DND-41 (cell line): ENCODE measurements around the gene PAM.

Experiments
- ATAC-seq: fragments of 200-7000 bp; cut with Tn5 transposase; 3 replicates; pipeline ENCODE4 v1.9.1; 2021; ENCODE audit warnings: low read depth; ENCODE audit not compliant: insufficient read depth
- DNase-seq: peaks from one replicate; pipeline ENCODE4 v3.0.0-alpha.2; 2020
- H2AFZ ChIP-seq: 2 replicates; pipeline ENCODE4 v1.6.0; 2012; ENCODE audit warnings: low read depth, low read length
- H3K27ac ChIP-seq: 2 replicates; pipeline ENCODE4 v1.5.1; 2012; ENCODE audit warnings: low read length, inconsistent platforms
- H3K27me3 ChIP-seq: fragments of 200-600 bp; sonication (generic); 2 replicates; pipeline ENCODE4 v1.6.0; 2012; ENCODE audit warnings: low read length, mild to moderate bottlenecking, inconsistent platforms; ENCODE audit not compliant: insufficient read depth, poor library complexity
- H3K36me3 ChIP-seq: 2 replicates; pipeline ENCODE4 v1.5.1; 2012; ENCODE audit warnings: low read length, inconsistent platforms; ENCODE audit not compliant: insufficient read depth
- H3K4me1 ChIP-seq: 2 replicates; pipeline ENCODE4 v1.5.1; 2012; ENCODE audit warnings: mild to moderate bottlenecking, low read length; ENCODE audit not compliant: insufficient read depth
- H3K4me2 ChIP-seq: 2 replicates; pipeline ENCODE4 v1.6.0; 2012; ENCODE audit warnings: mild to moderate bottlenecking, moderate library complexity, low read length, inconsistent platforms; ENCODE audit not compliant: insufficient read depth
- H3K4me3 ChIP-seq, 2 experiments: fragments of 200-600 bp in 1 of 2; shearing (Covaris generic) in 1 of 2; 2 replicates each; pipeline ENCODE4 v1.5.1; 2012 to 2016; ENCODE audit warnings: inconsistent platforms in 2 of 2, low read length in 2 of 2, mild to moderate bottlenecking in 2 of 2, low read depth in 1 of 2, moderate library complexity in 1 of 2
- H3K79me2 ChIP-seq: 2 replicates; pipeline ENCODE4 v1.6.0; 2012; ENCODE audit warnings: low read length, inconsistent platforms; ENCODE audit not compliant: insufficient read depth
- H3K9ac ChIP-seq: 2 replicates; pipeline ENCODE4 v1.6.0; 2012; ENCODE audit warnings: low read depth, mild to moderate bottlenecking, inconsistent platforms, low read length, moderate library complexity
- H3K9me3 ChIP-seq: 2 replicates; pipeline ENCODE4 v1.5.1; 2012; ENCODE audit warnings: low read length, moderate library complexity, mild to moderate bottlenecking, inconsistent platforms; ENCODE audit not compliant: insufficient read depth, severe bottlenecking
- H4K20me1 ChIP-seq: 2 replicates; pipeline ENCODE4 v1.6.0; 2012; ENCODE audit warnings: low read length; ENCODE audit not compliant: insufficient read depth
- CTCF ChIP-seq: IDR thresholded peaks from 2 replicates; pipeline ENCODE4 v1.5.1; 2012; ENCODE audit warnings: borderline replicate concordance, low read length, moderate library complexity, mild to moderate bottlenecking; ENCODE audit not compliant: poor library complexity, severe bottlenecking; ENCODE audit errors: extremely low read depth
- EZH2 ChIP-seq: IDR thresholded peaks from 3 replicates; pipeline ENCODE4 v1.6.1; 2012; ENCODE audit warnings: borderline replicate concordance, low read depth, mild to moderate bottlenecking, moderate library complexity, low read length, inconsistent platforms; ENCODE audit not compliant: severe bottlenecking

Gene PAM

GRCh38 chr5:102937894-102938293, 182.8 kb downstream of the PAM start:
- DNase-seq: no peak
- Histone ChIP-seq H3K4me2 (no peak overlapping the region), H3K36me3 (no peaks in the 10 kb centered on the region), H3K4me1 (no peaks in the 10 kb centered on the region), H3K9me3 (no peaks in the 10 kb centered on the region), H3K27ac (no peak overlapping the region), H4K20me1 (no peaks in the 10 kb centered on the region), H3K4me3 (no peak overlapping the region), H3K27me3 (no peaks in the 10 kb centered on the region), H2AFZ (no peak overlapping the region), H3K9ac (no peak overlapping the region), H3K79me2 (no peaks in the 10 kb centered on the region)
- ATAC-seq: no peak
- no peak for TF ChIP-seq EZH2
- TF ChIP-seq CTCF: no peak

- no peak overlapping the region for H3K4me2 ChIP-seq
Observed at GRCh38 chr5:102941111-102941510, 186.0 kb downstream of the PAM start.

GRCh38 chr5:102946414-102946813, 191.3 kb downstream of the PAM start:
- no peak for ATAC-seq
- Histone ChIP-seq H3K27ac (no peak overlapping the region), H3K4me3 (no peak overlapping the region)

More at GRCh38 chr5:102941111-102941510, 186.0 kb downstream of the PAM start:
- H2AFZ ChIP-seq: no peak overlapping the region
- no peaks in the 10 kb centered on the region for H3K9me3 ChIP-seq
- DNase-seq: no peak
- H3K27ac ChIP-seq: no peak overlapping the region
- H3K4me3 ChIP-seq: no peak overlapping the region
- H3K4me1 ChIP-seq: no peaks in the 10 kb centered on the region
- no peak for TF ChIP-seq CTCF
- TF ChIP-seq EZH2: no peak
- H3K79me2 ChIP-seq: no peaks in the 10 kb centered on the region
- no peaks in the 10 kb centered on the region for H3K27me3 ChIP-seq
- H3K9ac ChIP-seq: no peak overlapping the region
- no peak for ATAC-seq
- H4K20me1 ChIP-seq: no peaks in the 10 kb centered on the region
- no peaks in the 10 kb centered on the region for H3K36me3 ChIP-seq

GRCh38 chr5:102946971-102947370, 191.9 kb downstream of the PAM start:
- Histone ChIP-seq H3K9me3 (no peaks in the 10 kb centered on the region), H3K9ac (no peak overlapping the region), H4K20me1 (no peaks in the 10 kb centered on the region), H3K4me1 (no peaks in the 10 kb centered on the region), H3K79me2 (no peaks in the 10 kb centered on the region), H3K27me3 (no peaks in the 10 kb centered on the region), H3K4me3 (no peak overlapping the region), H3K27ac (no peak overlapping the region), H3K4me2 (no peak overlapping the region), H2AFZ (no peak overlapping the region), H3K36me3 (peaks cover 6% of the 10 kb centered on the region; the same call in 1 of the 2 replicates)
- DNase-seq: no peak
- no peak for ATAC-seq
- no peak for TF ChIP-seq CTCF
- TF ChIP-seq EZH2: no peak

More at GRCh38 chr5:102946414-102946813, 191.3 kb downstream of the PAM start:
- Histone ChIP-seq H3K4me1 (no peaks in the 10 kb centered on the region), H4K20me1 (no peaks in the 10 kb centered on the region), H3K4me2 (no peak overlapping the region), H3K9me3 (no peaks in the 10 kb centered on the region), H3K9ac (no peak overlapping the region), H3K79me2 (no peaks in the 10 kb centered on the region), H3K36me3 (0 out of 2 replicates have a peak, but pooled peaks cover under 1% of the 10 kb centered on the region), H3K27me3 (no peaks in the 10 kb centered on the region), H2AFZ (no peak overlapping the region)
- no peak for TF ChIP-seq EZH2
- DNase-seq: no peak
